Muscle of arm (tissue), 12 donors: ENCODE data around the gene TXNRD1. TPM values are rescaled to one million over a fixed set of nuclear protein-coding genes. Genes with fewer than 3 reads are reported as not detected.
A peak's percentile ranks its signal among the peaks of the same experiment; 100 is the strongest.
"Not testable (repeated sequence)": the region's sequence is repeated elsewhere in the genome, so short reads cannot be mapped to it uniquely, and the experiment has no call there.

Source experiments
- DNase-seq: peaks from one replicate; pipeline ENCODE4 v3.0.0-alpha.2; 2013
- polyA plus RNA-seq, 12 donors: library from polyadenylated mRNA; unstranded; fragments of 120-200 nt; gene quantifications; one replicate each; pipeline ENCODE4 v1.2.1, GENCODE V29; 2013; ENCODE audit not compliant: insufficient read length in 12 of 12

Gene TXNRD1
- polyA plus RNA-seq, 12 donors = 35.8 to 46.6 (median 40.5) TPM; not detected in 1

DNA sequence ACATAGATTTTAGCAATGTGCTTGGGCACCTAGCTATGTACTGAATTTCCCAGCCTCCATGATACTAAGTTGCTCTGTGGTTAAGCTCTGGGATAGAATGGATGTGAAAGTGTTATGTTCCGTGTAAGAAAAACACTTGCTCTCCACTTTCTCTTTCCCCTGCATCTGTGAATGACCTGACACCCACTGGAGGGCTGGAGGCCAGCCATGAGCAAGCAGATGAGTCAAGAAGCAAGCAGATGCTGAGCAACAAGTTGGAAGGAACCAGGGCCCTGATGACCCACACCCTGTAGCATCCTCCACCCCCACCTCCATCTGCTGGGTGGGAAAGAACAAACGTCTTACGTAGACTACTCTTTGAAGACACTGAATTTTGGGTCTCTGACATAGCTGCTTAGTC is 144.6 kb downstream of the TXNRD1 start:
- no peak for DNase-seq

DNA sequence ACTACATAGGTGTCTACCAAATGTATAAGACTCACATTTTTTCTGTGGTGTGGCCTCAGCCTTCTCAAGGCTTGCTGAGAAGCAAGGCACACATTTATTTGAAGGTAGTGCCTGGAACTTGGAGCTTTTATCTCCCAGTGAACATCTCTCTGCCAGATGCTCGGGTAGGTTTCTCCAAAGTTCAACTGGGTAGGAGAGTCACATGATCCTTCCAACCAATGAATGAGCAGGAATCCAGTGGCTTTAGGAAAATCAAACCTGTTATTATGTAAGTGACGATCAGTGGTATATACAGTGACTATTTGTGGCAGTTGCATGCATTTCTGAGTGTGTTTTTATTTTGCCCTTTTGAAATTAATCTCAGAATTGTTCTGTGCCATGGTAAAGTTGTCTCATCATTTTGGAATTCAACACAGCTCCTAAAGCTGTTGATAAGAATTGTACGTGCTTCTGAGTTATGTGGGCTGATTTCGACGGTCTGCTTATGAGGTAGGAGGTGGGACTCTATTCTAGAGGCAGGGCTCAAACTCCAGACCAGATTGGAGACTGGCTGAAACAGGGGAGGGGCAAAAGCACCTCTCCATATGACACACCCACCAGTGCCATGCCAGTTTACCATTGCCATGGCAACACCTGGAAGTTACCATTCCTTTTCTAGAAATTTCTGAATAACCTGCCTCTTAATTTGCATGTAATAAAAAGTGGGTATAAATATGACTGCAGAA is 145.6 kb downstream of the TXNRD1 start:
- no peak for DNase-seq

DNA sequence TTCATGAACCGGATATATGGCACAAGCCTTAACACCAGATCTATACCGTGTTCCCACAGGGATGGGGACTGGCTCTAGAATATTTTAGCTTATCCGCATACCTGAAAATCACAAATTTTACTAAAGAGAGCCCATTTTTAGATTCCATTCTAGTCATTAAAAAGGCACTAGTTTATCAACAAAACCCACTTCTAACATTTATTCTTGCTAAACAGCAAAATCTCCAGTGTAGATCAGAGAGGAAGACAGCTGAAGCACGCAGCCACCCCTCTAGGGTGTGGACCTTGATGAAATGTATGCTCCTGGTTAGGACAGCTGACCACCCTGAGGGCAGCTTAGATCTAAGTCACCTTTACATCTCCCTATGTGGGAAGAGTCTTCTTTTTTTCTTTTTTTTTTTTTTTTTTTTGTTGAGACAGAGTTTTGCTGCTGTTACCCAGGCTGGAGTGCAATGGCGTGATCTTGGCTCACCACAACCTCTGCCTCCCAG is 150.4 kb downstream of the TXNRD1 start:
- DNase-seq = no peak

DNA sequence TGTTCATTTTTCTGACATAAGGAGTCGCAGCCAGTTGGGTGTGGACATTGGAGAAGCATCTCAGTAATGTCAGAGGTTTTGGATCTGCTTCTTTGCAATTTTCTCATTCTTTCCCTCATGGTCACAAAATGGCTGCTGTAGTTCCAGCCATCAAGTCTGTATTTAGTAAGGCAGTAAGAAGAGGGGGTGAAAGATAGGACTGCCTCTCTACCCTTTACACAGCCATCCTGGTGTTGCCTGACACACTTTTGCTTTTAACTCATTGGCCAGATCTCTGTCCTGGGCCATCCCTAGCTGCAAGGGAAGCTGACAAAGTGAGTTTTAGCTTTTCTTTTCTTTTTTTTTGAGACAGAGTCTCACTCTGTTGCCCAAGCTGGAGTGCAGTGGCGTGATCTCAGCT is 154.1 kb downstream of the TXNRD1 start:
- no peak for DNase-seq

DNA sequence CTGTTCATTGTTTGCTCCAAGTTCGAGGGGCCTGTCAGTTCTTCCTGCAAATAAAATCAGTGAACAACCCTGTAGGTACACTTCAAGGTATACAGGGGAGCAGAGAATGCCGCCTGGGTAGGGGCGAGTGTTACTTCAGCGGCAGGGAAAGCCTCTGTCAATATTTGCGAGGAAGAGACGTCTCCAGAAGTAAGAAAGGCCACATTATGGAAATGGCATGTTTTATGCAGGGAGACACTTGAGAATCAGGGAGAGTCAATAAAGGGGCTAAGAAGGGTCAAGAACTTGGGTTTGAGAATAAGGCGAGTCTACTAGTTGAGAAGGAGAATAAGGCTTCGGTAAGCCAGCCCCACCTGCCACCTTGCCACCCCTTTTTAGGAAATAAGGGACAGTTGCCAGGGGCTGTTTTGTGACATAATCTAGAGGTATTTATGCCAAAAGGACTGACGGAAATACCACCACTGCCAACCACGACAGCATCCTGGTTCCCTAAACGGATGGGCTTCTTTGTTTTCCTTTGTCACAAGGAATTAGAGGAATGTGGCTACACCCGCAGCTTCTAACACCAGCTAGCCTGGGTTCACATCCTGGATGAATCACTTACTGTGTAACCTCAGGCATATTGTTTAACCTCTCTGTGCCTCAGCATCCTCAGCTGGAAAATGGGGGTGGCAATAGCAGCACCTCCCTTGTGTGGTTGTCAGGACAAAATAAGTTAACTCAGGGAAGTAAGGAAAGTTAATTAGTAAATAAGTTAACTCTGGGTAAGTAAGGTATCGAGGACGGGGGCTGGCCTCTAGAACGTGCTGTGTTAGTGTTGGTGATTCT is 155.7 kb downstream of the TXNRD1 start:
- DNase-seq = no peak

DNA sequence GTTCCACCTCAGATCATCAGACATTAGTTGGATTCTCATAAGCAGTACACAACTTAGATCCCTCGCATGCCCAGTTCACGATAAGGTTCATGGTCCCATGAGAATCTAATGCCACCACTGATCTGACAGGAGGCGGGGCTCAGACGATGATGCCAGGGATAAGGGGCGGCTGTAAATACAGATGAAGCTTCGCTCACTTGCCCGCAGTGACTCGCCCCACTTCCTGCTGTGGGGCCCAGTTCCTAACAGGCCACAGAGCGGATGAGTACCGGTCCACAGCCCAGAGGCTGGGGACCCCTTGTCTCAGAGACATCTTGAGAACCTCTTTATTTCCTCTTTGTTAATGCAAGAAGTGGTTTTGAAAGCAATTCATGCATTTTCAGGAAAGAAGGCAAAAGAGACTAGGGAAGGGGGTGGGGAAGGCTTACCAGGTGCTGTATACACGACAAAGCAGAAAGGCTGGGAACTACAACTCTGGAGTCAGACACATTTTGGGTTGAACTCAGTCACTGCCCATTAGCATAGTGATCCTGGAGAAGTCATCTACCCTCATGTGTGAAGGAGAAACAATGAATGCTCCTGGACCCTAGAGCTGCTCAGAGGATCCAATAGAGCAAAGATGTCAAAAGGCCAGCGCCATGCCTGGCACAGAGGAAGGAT is 156.6 kb downstream of the TXNRD1 start:
- no peak for DNase-seq

DNA sequence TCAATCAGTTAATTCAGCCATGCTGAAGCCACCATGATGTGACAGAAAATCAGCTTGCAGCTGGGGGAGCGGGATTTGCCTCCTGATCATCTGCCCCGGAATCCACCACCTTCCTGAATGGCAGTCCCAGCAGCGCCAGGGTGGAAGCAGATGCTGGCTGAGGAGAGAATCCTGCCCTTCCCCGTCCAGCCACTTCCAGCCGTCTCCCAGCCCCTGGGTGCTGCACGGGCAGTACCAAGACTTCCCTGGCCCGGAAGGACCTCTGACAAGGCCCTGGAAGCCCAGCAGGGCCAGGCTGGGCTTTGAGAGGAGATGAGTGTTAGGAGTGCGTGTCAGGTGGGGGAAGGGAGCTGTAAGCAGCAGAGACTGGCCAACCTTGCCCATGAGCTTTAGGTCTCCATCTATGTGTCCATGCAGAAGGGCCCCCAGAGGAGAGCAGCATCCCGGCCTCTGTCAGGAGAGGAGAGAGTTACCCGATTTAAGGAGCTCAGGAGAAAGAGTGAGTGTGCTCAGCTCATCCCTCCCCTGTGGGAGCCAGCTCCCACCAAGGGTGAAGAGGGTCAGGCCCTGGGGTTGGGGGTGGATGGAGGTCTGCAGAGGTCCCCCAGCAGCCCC is 157.2 kb downstream of the TXNRD1 start:
- no peak for DNase-seq

DNA sequence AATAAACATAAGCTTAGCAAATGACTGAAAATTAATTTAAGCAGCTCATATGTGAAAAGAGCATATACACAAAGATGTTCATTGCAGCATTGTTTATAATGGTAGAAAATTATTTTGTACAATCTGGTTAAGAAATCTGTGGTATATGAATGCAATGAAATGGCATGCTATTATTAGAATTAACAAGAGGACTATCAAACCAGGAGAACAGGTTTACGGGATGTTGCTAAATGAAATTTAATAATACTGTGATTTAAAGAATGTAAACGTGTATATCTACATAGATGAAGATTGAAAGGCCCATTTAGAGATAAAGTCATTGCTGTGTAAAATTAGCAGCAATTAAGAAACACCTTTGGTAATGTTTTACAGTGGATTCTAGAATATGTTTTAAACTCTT is 158.5 kb downstream of the TXNRD1 start:
- DNase-seq = no peak

DNA sequence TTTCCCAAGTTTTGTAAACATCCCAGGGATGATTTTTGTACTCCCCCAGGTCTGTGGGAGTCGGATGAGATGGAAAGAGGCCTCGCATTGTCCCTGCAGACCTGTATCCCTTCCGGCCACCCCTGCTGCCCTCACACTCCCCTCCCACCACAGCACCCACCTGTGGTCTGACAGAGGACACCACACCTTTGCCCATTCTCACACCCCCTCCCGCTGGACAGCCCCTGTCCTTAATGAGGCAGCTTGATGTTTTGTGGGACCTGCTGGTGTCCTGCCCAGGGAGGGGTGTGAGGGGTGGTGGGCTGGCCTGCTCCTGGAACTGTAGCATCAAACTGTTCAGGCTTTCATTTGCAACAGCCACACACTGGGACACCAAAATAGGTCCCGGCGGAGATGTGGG is 159.2 kb downstream of the TXNRD1 start:
- DNase-seq = no peak

DNA sequence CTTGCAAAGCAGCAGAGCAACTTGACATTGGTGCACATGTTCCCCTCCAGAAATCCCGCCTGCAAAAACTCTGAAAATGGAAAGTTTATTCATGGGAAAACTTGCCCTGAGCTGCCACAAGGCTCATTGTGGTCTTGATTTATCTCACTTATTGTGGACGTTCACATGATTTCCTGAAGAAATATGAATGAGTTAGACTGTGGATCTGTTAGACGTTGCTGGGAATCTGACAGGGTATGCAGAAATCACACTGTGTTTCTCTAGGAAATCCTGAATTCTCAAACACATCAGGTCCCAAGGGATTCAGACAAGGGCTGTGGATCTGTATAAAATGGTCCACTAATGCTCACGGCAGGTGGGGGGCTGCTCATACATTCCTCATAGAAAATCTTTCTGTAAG is 160.2 kb downstream of the TXNRD1 start:
- no peak for DNase-seq

DNA sequence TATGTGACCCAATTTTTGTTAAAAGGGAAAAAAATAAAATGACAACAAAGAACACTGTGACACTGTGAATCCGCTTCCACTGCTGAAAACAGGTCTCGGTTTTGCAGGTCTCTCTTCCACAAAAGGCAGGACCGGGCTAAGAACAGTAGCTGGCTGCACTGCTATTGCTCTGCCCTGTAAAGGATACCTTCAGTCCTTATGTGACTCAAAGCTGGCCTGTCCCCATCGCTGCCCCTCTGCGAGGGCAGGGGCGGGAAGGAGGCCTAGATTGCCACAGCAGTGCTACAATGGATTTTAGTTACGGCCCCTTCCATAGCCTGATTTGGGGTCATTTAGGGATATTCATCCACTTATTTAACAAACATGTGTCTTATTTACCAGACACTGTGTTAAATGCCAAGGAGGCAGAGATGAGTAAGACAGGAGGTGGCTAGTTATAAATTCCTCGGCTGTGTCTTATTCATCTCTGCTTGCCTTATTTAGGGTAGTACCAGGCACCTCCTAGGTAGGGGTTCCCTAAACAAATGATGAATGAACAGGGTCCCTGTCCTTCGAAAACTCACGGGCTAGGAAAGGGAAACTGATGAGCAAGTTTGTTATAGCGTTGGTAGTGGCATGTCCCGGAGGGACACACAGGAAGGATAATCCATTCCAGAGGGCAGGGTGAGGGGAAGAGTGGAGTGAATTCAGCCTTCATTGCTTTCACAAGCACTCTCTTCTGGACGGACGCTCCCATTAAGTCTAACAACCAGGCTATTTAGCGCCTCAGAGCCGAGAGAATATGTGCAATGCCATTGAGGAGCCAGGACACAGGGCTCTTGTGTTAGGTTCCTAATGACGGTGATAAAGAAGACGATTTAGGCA is 161.3 kb downstream of the TXNRD1 start:
- no peak for DNase-seq

DNA sequence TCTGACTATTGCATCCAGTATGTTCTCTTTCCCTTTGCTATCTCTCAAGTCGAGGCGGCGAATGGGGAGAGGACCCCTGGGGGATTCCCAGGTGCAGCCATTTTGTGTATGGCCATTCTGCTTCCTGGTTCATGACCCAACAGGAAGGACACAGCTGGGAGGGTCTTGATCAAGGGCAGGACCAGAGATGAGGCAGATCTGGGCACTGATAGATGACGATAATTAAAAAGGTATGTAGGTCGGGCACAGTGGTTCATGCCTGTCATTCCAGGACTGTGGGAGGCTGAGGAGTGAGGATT is 161.9 kb downstream of the TXNRD1 start:
- no peak for DNase-seq

DNA sequence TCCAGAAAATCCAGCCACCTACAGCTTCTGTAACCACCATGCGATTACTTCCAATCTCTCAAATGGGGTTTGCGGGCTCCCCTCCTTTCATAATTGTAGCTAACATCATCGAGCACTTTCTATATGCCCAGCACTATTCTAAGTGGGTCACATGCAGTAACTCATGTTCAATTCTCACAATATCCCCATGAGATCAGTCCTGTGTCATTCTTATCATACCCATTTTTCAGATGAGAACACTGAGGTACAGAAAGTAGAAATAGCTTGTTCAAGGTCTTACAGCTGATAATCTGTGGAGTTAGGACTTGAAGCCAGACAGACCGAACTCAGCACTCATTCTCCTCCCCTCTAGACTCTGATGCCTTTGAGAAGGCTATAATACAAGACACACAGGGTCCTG is 162.8 kb downstream of the TXNRD1 start:
- no peak for DNase-seq

DNA sequence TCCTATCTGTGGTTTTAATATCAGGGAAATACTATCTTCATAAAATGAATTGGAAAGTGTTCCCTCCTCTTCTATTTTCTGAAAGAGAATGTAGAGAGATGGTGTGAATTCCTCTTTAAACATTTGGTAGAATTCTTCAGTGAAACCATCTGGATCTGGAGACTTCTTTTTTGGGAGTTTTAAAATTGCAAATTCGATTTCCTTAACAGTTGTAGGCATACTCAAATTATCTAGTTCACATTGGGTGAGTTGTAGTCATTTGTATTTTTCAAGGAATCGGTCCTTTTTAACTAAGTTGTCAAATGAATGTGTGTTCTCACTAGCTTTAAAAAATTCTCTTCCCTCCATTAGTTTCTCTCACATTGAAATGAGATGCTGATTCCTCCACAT is 165.8 kb downstream of the TXNRD1 start:
- no peak for DNase-seq

DNA sequence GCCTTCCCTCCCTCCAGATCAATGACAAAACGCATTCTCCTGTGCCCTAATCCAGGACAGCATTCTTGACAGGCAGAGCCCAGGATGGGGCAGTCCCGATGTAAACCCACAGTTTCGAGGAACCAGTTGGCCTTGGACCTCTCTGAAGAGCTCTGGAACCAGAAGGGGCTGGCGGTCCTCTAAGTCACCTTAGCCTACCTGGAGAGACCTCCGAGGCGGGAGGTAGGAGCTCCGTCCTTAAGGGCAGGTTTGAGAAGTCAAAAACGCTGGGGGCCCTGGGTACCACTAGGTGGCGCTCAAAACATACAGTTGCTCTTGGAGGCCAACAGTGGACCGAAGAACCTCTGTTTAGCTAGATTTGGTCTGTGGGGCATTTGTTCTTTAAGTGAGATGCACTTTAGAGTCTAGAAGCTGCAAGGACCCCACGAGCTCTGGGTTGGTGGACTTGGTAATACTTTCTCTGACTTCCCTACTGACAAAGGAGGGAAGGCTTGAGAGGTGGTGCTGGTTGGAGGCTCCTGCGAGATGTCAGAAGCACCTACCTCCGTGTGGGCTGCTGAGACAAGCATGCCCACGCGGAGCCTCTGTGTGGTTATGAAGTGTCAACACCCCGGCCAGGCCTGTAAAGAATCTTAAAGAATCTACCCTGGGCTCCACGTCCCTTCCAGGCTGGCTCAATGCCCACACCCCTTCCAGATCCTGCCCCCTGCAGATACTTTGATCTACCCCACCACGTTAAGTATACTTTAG is 166.3 kb downstream of the TXNRD1 start:
- peak; percentile 79 for DNase-seq

DNA sequence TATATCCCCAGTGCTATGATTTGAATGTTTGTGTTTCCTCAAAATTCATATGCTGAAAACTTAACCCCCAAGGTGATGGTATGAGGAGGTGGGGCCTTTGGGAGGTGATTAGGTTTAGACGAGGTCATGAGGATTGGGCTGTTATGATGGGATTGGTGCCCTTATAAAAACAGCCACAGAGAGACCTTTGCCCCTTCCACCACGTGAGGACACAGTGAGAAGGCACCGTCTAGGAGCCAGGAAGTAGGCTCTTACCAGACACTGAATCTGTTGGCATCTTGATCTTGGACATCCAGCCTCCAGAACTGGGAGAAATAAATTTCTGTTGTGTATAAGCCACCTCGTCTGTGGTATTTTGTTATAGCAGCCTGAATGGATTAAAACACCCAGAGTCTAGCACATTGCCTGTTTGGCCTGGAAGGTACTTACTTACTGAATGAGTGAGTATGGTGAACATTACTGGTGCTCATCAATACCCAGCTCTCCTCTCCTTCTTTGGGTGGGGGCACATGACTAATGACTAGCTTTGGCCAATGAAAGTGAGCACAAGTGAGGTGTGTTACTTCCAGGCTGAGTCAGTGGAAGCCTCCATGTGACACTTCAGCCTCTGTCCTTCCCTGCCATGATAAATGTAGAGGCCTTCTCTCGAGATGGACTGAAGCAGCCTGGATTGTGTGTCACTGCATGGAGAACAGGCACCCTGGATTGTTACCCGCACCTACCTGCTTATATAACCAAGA is 168.7 kb downstream of the TXNRD1 start:
- DNase-seq = no peak

DNA sequence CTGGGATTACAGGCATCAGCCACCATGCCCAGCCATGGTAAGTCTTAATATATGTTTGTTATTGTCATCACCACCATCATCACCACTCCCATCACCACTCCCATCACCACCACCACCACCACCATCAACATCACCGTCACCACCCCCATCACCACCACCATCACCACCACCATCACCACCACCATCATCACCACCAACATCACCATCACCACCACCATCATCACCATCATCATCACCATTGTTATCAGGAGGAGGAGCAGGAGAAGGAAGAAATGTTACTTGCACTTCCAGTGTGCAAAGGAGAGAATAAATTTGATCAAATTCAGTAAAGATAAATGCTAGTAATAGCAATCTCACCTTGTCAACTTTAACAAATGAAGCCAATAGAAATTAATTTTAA is 169.9 kb downstream of the TXNRD1 start:
- no peak for DNase-seq

DNA sequence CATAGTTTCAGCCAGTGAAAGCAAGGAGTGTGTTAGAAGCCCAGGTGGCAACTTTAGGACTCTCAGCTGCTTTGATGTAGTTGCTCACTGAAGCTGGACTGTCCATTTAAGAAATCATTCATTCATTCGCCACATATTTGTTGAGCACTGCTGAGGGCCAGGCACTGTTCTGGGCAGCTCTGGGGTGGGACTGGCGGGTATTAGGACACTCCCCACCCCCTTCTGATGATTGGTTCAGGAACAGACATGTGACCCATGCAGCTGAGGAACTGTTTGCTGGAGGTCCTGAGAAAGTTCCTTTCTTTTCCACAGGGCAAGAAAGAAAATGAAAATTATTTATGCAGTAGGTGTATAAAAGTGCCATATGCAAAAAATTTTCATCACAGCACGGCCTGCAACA is 170.9 kb downstream of the TXNRD1 start:
- DNase-seq = no peak

DNA sequence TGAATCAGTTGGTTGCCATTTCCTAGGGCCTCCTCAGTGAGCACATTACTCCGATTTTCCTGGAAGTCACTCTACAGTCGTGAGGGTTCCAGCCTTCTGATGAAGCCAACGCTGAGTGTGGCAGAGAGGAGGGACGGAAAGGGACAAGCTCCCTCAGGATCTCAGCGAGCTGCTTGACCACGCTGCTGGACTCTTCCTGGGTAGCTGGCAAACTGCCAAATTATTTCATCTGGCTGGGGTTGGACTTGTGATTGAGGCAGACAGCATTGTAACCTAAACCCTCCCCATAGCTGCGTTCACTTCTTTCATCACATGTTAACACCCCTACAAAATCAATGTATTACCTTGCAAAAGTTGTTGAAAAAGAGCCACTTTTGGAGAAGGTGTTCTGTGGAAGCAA is 171.6 kb downstream of the TXNRD1 start:
- peak; percentile 5 for DNase-seq

DNA sequence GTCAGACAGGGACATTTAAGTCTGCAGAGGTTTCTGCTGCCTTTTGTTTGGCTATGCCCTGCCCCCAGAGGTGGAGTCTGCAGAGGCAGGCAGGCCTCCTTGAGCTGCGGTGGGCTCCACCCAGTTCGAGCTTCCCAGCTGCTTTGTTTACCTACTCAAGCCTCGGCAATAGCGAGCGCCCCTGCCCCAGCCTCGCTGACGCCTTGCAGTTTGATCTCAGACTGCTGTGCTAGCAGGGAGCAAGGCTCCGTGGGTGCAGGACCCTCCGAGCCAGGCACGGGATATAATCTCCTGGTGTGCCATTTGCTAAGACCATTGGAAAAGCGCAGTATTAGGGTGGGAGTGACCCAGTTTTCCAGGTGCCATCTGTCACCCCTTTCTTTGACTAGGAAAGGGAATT is 178.5 kb downstream of the TXNRD1 start:
- not testable (repeated sequence) for DNase-seq
